Panc1 (cell line): Measurements from ENCODE around the gene NCOA5. TPM values are rescaled to one million over a fixed set of nuclear protein-coding genes. Genes with fewer than 3 reads are reported as not detected.

Experiments used
- ATAC-seq: fragments of 200-7000 bp; cut with Tn5 transposase; 2 replicates; pipeline ENCODE4 v1.9.1; 2020; ENCODE audit warnings: mild to moderate bottlenecking, moderate library complexity
- BruUV-seq: library from RNA; stranded (reverse); fragments of 400-500 nt; replicated peaks from 2 replicates; lab custom pipeline; 2021; lab: Mats Ljungman, UMichigan
- CTCF ChIA-PET: fragments of 300-600 bp; sonication (Branson Sonifier 250); formaldehyde crosslinking; loops from one replicate; lab custom pipeline; 2022; ENCODE audit warnings: antibody characterized with exemption; lab: Charles Lee
- POLR2A ChIA-PET: fragments of 300-600 bp; sonication (Branson Sonifier 250); formaldehyde crosslinking; loops from one replicate; lab custom pipeline; 2022; ENCODE audit warnings: antibody characterized with exemption; lab: Charles Lee
- DNase-seq: peaks from one replicate; pipeline ENCODE4 v3.0.0-alpha.2; 2010; ENCODE audit warnings: low read depth, low spot score
- H3K27ac ChIP-seq: 2 replicates; pipeline ENCODE4 v1.5.1; 2011; ENCODE audit warnings: mild to moderate bottlenecking, low read length, inconsistent platforms
- H3K27me3 ChIP-seq: fragments of 200-500 bp; sonication (Bioruptor generic); 2 replicates; pipeline ENCODE4 v1.6.0; 2014; ENCODE audit warnings: low read length, inconsistent platforms; ENCODE audit not compliant: control insufficient read depth, insufficient read depth
- H3K36me3 ChIP-seq: fragments of 200-500 bp; sonication (Bioruptor generic); 2 replicates; pipeline ENCODE4 v1.5.1; 2014; ENCODE audit warnings: inconsistent platforms, mild to moderate bottlenecking, low read length, moderate library complexity; ENCODE audit not compliant: control insufficient read depth, insufficient read depth
- H3K4me1 ChIP-seq: 2 replicates; pipeline ENCODE4 v1.5.1; 2011; ENCODE audit warnings: inconsistent platforms, mild to moderate bottlenecking, low read length, moderate library complexity; ENCODE audit not compliant: control insufficient read depth, insufficient read depth
- H3K4me3 ChIP-seq, 2 experiments: 2 replicates each; pipeline ENCODE4 v1.5.1; 2011 to 2012; ENCODE audit warnings: low read depth in 2 of 2, low read length in 2 of 2, mild to moderate bottlenecking in 2 of 2, inconsistent platforms in 1 of 2, moderate library complexity in 1 of 2
- H3K9me3 ChIP-seq: fragments of 200-500 bp; sonication (Bioruptor generic); 2 replicates; pipeline ENCODE4 v1.5.1; 2014; ENCODE audit warnings: low read depth, mild to moderate bottlenecking, inconsistent platforms, low read length, moderate library complexity; ENCODE audit not compliant: control insufficient read depth, insufficient read depth
- CTCF ChIP-seq: fragments of 450-650 bp; IDR thresholded peaks from 2 replicates; pipeline ENCODE4 v1.5.1; 2017; ENCODE audit warnings: mild to moderate bottlenecking
- POLR2AphosphoS5 ChIP-seq: IDR thresholded peaks from 2 replicates; pipeline ENCODE4 v1.6.1; 2012; ENCODE audit warnings: mild to moderate bottlenecking, low read depth, low read length, moderate library complexity
- REST ChIP-seq, 2 experiments: IDR thresholded peaks; 2 replicates each; pipeline ENCODE4 v1.6.1; 2011 to 2012; ENCODE audit warnings: low read depth in 2 of 2, control low read depth in 1 of 2, low read length in 1 of 2, mild to moderate bottlenecking in 1 of 2, moderate library complexity in 1 of 2; ENCODE audit not compliant: insufficient read depth in 1 of 2
- SIN3A ChIP-seq: IDR thresholded peaks from 2 replicates; pipeline ENCODE4 v1.6.1; 2012; ENCODE audit warnings: low read depth, mild to moderate bottlenecking, low read length, moderate library complexity, borderline replicate concordance; ENCODE audit not compliant: insufficient read depth
- TCF7L2 ChIP-seq: IDR thresholded peaks from 2 replicates; pipeline ENCODE4 v1.6.1; 2011; ENCODE audit warnings: mild to moderate bottlenecking, low read depth, low read length, inconsistent platforms
- in situ Hi-C: cut with HindIII; loops from 2 replicates; pipeline ENCODE4 v1.10.0; 2016; ENCODE audit warnings: low sequenced_read_pairs, low pct_unique_long_range_greater_than_20kb
- intact Hi-C: fragments of 100-400 bp; cut with micrococcal nuclease; formaldehyde crosslinking; loops from one replicate; pipeline ENCODE4 v1.10.0; 2022; ENCODE audit not compliant: unreplicated experiment
- total RNA-seq: library from RNA; stranded (reverse); gene quantifications from one replicate; pipeline ENCODE4 v1.2.1, GENCODE V29; 2021; ENCODE audit not compliant: unreplicated experiment

NCOA5 gene
- total RNA-seq, 1 experiment from 2014 or later, result 30.6 TPM

DNA sequence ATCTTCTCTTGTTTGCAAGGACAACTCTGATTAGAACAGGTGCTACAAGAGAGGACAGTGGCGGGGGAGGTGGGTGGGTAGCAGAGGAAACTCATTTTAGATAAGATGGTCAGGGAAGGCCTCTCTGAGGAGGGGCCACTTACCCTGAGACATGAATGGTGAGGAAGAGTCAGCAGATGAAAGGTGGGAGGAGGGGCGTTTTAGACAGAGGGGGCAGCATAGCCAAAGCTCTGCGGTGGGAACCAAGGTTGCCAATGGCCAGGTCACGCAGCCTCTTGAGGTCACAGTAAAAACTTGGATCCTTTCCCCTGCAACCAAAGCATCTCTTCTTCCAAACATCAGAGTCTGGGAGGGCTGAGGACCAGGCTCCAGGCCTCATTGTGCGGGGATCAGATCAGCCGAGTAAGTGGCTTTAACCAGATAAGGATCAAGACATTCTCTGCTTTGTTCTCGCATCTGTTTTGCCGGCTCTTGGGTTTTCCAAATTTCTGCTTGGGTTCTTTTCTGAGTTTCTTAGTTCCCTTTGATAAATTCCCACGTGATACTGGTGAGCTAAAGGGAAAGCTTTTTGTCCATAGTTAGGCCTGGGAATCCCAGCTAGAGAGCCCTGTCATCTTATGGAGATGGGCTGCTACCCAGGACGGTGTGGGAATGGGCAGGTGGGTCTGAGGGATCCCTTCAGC lies 22.8 kb upstream of the NCOA5 start:
- Histone ChIP-seq H3K36me3 (no peaks in the 10 kb centered on the region), H3K4me3 (no peak overlapping the region), H3K27me3 (peaks cover 13% of the 10 kb centered on the region), H3K9me3 (no peaks in the 10 kb centered on the region), H3K4me1 (no peaks in the 10 kb centered on the region), H3K27ac (no peak overlapping the region)
- DNase-seq (no peak), ATAC-seq (no peak)
- TF ChIP-seq SIN3A (no peak), POLR2AphosphoS5 (no peak), CTCF (no peak), REST (IDR thresholded peaks at IDR 0.05; ENCODE audit: insufficient read depth in 1 of 2, low read depth in 2 of 2, low read length in 1 of 2) (no peak), TCF7L2 (no peak)
- in situ Hi-C loops (no loop called here), intact Hi-C loops (no loop called here)
- ChIA-PET CTCF (no interaction called here), POLR2A (no interaction called here)
- no TSS peak for BruUV-seq

- no peak for DNase-seq
- POLR2A ChIA-PET, result no interaction called here
- H3K27ac ChIP-seq, result no peak overlapping the region
- no peaks in the 10 kb centered on the region for H3K4me1 ChIP-seq
- CTCF ChIA-PET, result no interaction called here
- H3K36me3 ChIP-seq, result no peaks in the 10 kb centered on the region
- in situ Hi-C loops, result no loop called here
- TF ChIP-seq TCF7L2, result no peak
- TF ChIP-seq POLR2AphosphoS5, result no peak
- no peak for TF ChIP-seq SIN3A
- no peak for TF ChIP-seq REST (IDR thresholded peaks at IDR 0.05; ENCODE audit: insufficient read depth in 1 of 2, low read depth in 2 of 2, low read length in 1 of 2)
- no peak for TF ChIP-seq CTCF
- ATAC-seq, result no peak
- H3K4me3 ChIP-seq, result no peak overlapping the region
- BruUV-seq, result no TSS peak
- H3K27me3 ChIP-seq, result peaks cover 18% of the 10 kb centered on the region
- intact Hi-C loops, result no loop called here
- H3K9me3 ChIP-seq, result no peaks in the 10 kb centered on the region
Measured at GRCh38 chr20:46111836-46112212, 22.1 kb upstream of the NCOA5 start.
